Nucleus accumbens (tissue), 56 donors: ENCODE results near the gene TRAF2.
"Not testable (repeated sequence)": the region's sequence is repeated elsewhere in the genome, so short reads cannot be mapped to it uniquely, and the experiment has no call there.

ENCODE experiments used
- DNase-seq, 56 donors: peaks; one replicate each; lab custom pipeline; 2025; lab: John Stamatoyannopoulos, UW

TRAF2 gene

GRCh38 chr9:136885950-136886578, at the start of gene TRAF2:
Gene TRAF2, plus strand, starts transcription at chr9:136886516. Its CDS starts 12,225 bp downstream, at chr9:136898741.
- DNase-seq, result peak; percentile 79 to 98 (median 95)

- no peak for DNase-seq
Observed at GRCh38 chr9:136837146-136837855, 49.0 kb upstream of the TRAF2 start.

- DNase-seq, result not testable (repeated sequence)
Observed at GRCh38 chr9:136837856-136838277, 48.4 kb upstream of the TRAF2 start.

GRCh38 chr9:136838314-136839228, 47.7 kb upstream of the TRAF2 start:
- DNase-seq, result no peak

- no peak for DNase-seq
Observed at GRCh38 chr9:136839229-136840139, 46.8 kb upstream of the TRAF2 start.

- no peak for DNase-seq
Observed at GRCh38 chr9:136840140-136840876, 46.0 kb upstream of the TRAF2 start.

GRCh38 chr9:136840877-136841645, 45.3 kb upstream of the TRAF2 start:
- peak in 54 of 56 donors; percentile 14 to 91 (median 74) for DNase-seq

GRCh38 chr9:136841646-136842379, 44.5 kb upstream of the TRAF2 start:
- DNase-seq, result peak in 3 of 56 donors; percentile 31 to 68 (median 38)

GRCh38 chr9:136842380-136842948, 43.9 kb upstream of the TRAF2 start, which contains the start of gene AJM1:
Gene AJM1, plus strand, starts transcription at chr9:136842478. Its CDS starts 1,937 bp downstream, at chr9:136844415.
- peak in 55 of 56 donors; percentile 36 to 87 (median 73) for DNase-seq

GRCh38 chr9:136843159-136843800, 43.0 kb upstream of the TRAF2 start:
- peak in 24 of 56 donors; percentile 24 to 69 (median 45) for DNase-seq

GRCh38 chr9:136843801-136844740, 42.2 kb upstream of the TRAF2 start:
- peak in 7 of 56 donors; percentile 17 to 50 (median 35) for DNase-seq

- DNase-seq, result no peak
Observed at GRCh38 chr9:136844761-136845464, 41.4 kb upstream of the TRAF2 start.

GRCh38 chr9:136845465-136846260, 40.7 kb upstream of the TRAF2 start:
- no peak for DNase-seq
